ENCODE results near the gene RGS14.
A peak's percentile ranks its signal among the peaks of the same experiment; 100 is the strongest.

The RGS14 gene

DNA sequence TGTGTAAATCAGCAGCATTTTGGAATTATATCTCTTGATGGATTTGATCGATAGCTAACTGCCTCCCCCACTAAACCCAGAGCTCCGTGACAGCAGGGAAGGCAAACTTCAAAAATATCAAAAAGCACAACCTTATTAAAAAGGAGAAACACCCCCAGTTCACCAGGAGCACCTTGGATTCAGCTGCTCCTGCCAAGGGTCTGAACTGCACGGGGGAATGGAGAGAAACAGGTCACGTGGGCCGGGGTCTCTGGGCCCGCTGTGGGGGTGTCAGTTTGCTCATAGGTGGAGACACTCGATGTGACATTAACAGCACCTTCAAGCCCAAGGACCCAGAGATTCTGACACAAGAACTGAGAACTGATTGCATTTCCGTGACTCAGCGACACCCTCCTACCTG is 25.5 kb downstream of the RGS14 start:
- DNase-seq: no peak

DNA sequence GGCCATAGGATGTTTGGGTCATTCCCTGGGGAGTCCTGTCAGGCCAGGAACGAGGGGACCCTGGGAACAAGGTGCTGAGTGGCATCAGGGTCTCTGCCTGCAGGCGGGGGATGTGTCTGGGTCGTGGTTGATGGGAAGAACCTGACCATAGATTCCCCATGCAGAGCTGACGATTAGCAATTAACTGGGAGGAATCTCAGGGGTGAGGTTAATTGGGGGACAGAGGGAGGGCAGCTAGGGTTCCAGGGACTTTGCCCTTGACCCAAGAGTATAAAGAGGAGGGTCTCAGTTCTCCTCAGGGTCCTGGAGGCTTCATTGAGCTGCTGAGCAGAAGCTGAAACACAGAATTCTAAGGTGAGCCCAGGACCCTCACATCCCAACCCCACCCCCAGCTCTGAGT is 26.4 kb downstream of the RGS14 start, which contains the start of gene SLC34A1:
TSS of gene SLC34A1 (plus strand) at position 301 of the 400 bp plus-strand sequence. CDS start 1,308 bp downstream, outside the sequence.
- DNase-seq: no peak

DNA sequence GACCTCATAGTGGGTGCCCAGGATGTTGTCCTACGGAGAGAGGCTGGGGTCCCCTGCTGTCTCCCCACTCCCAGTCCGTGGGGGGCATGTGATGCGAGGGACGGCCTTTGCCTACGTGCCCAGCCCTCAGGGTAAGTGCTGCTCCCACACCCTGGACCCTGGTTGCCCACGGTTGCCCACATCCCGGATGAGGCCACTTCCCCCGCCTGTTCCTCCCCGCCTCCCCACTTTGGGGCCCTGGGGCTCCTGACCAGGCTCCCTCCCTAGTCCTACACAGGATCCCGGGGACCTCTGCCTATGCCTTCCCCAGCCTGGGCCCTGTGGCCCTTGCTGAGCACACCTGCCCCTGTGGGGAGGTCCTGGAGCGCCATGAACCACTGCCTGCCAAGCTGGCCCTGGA is 28.0 kb downstream of the RGS14 start:
- DNase-seq: no peak

GRCh38 chr5:177386542-177386941 is 28.8 kb downstream of the RGS14 start:
- DNase-seq: no peak

DNA sequence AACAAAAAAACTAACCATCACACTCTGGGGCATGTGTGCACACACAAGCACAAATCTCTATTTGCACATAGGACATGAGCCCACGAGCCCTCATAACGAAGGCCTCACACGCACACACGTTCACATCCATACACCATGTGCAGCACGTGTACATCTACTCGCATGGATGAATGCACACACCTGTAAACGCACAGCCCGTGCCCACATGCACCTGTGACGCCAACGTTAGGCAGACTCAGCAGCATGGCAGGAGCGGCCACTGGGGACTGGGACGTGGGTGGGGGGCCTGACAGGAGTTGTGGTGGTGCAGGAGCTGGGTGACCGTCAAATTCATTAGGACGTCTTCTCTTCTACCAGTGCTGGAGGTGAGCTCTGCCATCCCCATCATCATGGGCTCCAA is 29.7 kb downstream of the RGS14 start:
- DNase-seq: no peak

- DNase-seq: no peak
These were observed 30.9 kb downstream of the RGS14 start for GRCh38 chr5:177388521-177389052.

- DNase-seq: no peak
These were observed 31.8 kb downstream of the RGS14 start for GRCh38 chr5:177389241-177390169.

- peak; percentile 55 to 75 for DNase-seq
These were observed 32.9 kb downstream of the RGS14 start for GRCh38 chr5:177390363-177391300.

GRCh38 chr5:177392765-177393164 is 35.0 kb downstream of the RGS14 start:
- no peak for DNase-seq

DNA sequence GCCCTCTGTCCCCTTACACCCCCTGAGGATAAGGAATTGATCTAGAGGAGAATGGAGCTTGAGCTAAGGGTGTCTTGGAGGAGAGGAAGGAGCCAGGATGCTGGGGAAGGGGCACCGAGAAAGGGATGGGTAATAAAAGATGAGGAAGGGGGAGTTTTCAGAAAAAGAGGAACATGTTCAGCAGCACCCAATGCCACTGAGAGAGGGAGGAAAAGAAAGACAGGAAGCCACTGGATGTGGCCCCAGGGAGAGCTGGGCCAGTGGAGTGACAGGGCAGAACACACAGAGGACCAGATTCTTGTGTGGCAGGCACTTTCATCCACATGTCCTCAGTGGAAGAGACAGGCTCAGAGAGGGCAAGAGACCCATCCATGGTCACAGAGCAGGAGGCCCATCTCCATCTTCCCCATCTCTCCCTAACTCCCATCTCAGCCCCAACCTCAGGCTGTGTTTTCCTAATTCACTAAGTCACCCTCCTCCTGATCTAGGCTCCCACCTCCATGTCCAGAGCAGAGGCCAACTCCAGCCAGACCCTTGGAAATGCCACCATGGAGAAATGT is 35.6 kb downstream of the RGS14 start:
- DNase-seq: no peak

- DNase-seq: no peak
These were observed 36.3 kb downstream of the RGS14 start for GRCh38 chr5:177393990-177394389.

DNA sequence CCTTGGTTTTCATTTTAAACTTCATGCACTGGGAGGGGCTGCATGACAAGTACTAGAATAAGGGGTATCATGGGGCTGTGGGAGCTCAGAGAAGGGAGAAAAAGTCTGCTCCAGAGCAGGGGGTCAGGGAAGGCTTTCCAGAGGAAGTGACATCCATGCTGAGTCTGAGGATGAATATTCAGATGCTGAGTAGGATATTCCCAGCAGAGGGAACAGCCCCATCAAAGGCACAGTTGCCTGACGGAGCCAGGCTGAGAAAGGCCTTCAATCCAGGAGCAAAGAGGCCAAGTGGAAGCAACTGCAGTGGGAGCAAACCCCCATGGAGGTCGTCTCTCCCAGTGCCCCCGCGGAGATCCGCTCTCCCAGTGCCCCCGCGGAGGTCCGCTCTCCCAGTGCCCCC is 38.4 kb downstream of the RGS14 start:
- DNase-seq: no peak

GRCh38 chr5:177396807-177397206 is 39.1 kb downstream of the RGS14 start:
- DNase-seq: no peak

DNA sequence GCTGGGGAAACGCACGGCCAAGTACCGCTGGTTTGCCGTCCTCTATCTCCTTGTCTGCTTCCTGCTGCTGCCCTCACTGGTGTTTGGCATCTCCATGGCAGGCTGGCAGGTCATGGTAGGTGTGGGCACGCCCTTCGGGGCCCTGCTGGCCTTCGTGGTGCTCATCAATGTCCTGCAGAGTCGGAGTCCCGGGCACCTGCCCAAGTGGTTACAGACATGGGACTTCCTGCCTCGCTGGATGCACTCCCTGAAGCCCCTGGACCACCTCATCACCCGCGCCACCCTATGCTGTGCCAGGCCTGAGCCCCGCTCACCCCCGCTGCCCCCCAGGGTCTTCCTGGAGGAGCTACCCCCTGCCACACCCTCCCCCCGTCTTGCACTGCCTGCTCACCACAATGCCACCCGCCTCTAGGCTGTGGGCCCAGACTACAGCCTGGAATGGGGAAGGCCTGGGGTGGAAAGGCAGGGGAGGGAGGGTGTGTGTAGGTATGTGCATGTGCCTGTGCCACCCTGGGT is 40.2 kb downstream of the RGS14 start:
- no peak for DNase-seq

GRCh38 chr5:177399997-177400868 is 42.5 kb downstream of the RGS14 start, which contains the start of gene PFN3:
TSS of gene PFN3 (minus strand) at chr5:177400661. CDS start at chr5:177400576, 85 bp downstream.
- DNase-seq: no peak

DNA sequence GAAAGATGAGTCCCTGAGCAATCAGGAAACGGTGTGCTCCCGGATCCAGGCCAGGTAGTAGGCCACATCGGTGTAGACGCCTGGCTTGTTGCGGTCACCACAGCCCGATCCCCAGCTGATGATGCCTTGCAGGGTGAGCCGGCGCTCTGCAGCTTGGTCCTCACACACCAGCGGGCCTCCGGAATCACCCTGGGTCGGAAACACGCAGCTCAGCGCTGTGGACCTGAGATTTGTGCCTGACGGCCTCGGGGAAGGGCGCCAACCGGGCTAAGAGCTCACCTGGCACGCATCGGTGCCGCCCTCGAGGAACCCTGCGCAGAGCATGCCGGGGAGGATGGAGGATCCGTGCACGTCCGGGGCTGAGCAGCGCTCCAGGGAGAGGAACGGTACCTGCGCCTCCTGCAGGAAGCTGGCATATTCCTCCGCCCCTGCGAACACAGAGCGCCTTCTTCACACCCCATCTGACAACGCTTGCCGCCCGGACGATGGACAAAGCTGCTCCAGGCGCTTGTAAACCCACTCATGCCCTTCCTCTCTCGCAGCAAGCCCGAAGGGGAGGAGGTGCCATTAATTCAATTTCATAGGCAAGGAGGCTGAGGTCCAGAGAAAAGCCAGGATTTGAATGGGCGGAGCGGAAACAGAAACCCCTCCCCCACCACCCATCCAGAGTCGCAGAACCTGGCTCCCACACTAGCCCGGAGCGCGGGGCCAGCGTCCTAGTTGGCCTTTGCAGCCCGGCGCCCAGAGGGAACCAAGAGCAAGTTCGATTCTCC is 44.7 kb downstream of the RGS14 start:
- peak; percentile 76 to 92 for DNase-seq

GRCh38 chr5:177403102-177403791 is 45.5 kb downstream of the RGS14 start:
- DNase-seq: peak in 1 of 2 experiments; percentile 50

DNA sequence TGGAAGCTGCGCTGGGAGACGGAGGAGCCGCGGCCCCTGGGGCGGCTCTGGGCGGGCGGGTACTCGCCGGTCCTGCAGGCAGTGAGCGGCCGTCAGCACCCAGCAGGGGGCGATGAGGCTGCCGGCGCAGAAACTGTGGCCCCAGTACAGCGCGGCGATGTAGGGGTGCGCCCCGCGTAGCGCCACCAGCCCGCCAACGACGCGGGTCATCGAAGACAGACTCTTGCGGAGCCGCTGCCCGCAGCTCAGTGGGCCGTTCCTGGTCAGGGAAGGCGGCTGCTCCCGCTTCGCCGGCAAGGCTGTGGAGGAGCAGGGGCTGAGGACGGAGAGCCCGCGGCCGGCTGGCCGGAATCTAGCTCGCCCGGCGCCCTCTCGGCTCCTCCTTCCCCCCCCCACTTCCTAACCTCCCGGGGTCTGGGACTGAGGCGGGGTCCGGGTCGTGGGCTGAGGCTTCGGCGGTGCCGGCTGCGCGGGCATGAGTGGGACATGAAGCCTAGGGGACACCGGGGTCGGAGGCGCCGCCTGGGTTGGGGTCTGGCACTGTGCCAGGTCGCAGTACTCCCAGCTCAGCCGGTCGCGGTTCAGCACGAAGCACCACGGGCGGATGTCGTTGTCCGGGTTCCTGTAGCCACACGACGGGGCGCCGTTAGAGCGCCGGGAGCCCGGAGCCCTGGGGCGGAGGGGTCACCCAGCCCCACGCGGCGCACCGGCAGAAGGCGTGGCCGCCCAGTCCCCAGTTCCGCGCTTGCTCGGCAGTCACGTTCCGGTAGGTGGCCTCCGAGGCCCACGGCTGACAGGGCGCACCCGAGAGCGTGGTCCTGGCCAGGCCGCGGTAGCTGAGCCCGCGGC is 46.3 kb downstream of the RGS14 start:
- DNase-seq: peak; percentile 50 to 57

GRCh38 chr5:177404641-177405179 is 47.0 kb downstream of the RGS14 start:
- DNase-seq: no peak

Data from NCI-H187 (cell line).